GM19351 (cell line): ENCODE data around the gene SP8.
A peak's percentile ranks its signal among the peaks of the same experiment; 100 is the strongest.
"Not testable (repeated sequence)": the region's sequence is repeated elsewhere in the genome, so short reads cannot be mapped to it uniquely, and the experiment has no call there.

Experiments
- ATAC-seq: cut with Tn5 transposase; IDR thresholded peaks from one replicate; pipeline ENCODE4 v1.9.1; 2021; ENCODE audit warnings: mild to moderate bottlenecking, moderate library complexity; ENCODE audit not compliant: unreplicated experiment

The SP8 gene

GRCh38 chr7:20786779-20787659 lies at the start of gene SP8:
SP8 (minus strand) TSS chr7:20786886; CDS start chr7:20786798, 88 bp downstream.
- no peak for ATAC-seq

- ATAC-seq: not testable (repeated sequence)
Observed at GRCh38 chr7:20836424-20836823, 49.7 kb upstream of the SP8 start.

- no peak for ATAC-seq
Observed at GRCh38 chr7:20835111-20835750, 48.5 kb upstream of the SP8 start.

GRCh38 chr7:20834656-20835055 lies 48.0 kb upstream of the SP8 start:
- no peak for ATAC-seq

- no peak for ATAC-seq
Observed at GRCh38 chr7:20831956-20832355, 45.3 kb upstream of the SP8 start.

- no peak for ATAC-seq
Observed at GRCh38 chr7:20831451-20831850, 44.8 kb upstream of the SP8 start.

DNA sequence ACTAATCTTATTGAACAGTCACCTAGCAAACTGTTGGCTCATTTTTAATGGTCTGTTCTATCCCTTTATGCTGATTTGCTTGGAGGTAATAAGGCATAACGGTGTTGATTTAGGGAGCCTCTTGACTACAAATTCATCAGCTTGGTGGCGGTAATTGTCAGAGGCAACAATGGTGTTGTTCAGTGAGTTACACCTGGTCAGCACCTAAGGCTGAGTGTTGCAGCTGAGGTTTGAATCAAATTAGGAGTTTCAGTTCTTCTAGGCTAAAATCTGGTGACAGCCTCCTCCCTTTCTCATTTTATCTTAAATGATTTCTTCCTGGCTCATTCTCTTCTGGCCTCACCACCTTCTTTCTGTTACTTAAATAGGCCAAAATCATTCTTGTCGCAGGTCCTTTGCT lies 42.3 kb upstream of the SP8 start:
- ATAC-seq: no peak

DNA sequence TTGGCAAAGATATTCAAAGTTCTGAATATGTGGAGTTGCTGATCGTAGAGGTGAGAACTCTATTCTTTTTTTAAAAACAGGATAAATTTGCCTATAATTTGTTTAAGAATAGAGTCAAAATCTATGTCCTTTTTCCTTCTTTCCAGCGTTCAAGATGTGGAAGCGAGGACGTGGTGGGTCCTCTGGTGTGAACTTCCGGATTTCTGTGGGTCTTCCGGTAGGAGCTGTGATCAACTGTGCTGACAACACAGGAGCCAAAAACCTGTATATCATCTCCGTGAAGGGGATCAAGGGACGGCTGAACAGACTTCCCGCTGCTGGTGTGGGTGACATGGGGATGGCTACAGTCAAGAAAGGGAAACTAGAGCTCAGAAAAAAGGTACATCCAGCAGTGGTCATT lies 40.5 kb upstream of the SP8 start:
- no peak for ATAC-seq

DNA sequence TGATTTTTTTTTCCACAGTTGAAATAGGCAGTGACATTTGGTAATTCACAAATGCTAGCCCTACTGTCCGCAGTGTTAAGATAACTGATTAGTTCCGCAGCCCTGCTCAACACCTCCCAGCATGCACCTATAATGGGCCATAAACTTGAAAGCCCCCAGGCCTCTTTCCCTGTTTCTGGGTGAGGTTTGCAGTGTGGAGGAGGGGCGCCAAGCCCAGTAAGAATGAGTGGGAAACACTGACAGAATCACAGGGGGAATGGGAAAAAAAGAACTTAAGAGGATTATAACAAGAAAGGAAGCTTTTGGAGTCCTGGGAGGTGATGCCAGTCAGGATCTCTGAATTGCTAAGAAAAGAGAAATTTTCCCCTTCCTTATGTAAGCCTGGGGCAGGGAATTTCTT lies 39.6 kb upstream of the SP8 start:
- ATAC-seq: no peak

DNA sequence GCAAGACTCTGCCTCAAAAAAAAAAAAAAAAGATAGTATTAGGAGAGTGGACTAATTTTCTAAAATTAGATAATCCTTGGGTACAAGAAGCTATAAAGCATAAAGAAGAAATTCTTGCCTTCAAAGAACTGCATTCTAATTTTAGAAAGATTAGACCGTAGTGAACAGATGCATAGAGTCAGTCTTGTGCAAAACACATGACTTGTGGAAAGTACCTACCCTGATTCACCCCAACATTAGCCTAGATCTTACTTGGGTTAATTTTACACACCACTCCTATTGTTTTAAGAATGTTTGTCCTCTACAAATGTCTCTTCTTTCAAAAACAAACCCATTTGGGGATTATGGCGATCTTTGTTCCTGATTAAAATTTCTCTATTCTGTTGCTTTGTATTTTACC lies 38.9 kb upstream of the SP8 start:
- no peak for ATAC-seq

DNA sequence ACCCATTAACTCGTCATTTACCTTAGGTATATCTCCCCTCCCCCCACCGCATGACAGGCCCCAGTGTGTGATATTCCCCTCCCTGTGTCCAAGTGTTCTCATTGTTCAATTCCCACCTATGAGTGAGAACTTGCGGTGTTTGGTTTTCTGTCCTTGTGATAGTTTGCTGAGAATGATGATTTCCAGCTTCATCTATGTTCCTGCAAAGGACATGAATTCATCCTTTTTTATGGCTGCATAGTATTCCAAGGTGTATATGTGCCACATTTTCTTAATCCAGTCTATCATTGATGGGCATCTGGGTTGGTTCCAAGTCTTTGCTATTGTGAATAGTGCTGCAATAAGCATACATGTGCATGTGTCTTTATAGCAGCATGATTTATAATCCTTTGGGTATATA lies 34.7 kb upstream of the SP8 start:
- ATAC-seq: not testable (repeated sequence)

DNA sequence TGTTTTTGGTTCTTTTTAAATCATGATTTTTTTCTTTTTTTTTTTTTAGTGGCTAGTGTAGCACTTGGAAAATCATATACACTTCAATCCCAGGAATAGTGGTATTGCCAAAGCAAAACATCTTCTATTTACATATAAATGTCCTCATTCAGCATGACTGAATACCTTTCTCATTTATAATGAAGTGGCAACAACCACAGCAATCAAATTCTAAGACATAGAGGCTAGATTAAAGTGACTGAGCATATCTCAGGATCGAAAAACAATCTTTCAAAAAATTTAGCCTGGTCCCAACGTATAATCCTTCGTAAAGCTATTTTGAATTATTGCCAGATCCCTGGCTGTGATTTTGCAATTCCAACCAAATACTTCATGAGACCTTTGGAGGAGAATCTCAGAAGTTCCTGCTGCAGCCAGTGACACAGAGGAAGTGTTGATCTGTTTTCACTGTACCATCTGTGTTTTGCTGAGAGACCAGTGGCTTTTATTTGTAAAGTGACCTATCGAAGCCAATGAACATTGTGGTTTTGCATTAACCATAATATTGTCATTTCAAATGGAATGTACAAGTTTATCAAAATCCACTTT lies 29.8 kb upstream of the SP8 start:
- ATAC-seq: no peak

GRCh38 chr7:20804345-20804744 lies 17.7 kb upstream of the SP8 start:
- no peak for ATAC-seq

DNA sequence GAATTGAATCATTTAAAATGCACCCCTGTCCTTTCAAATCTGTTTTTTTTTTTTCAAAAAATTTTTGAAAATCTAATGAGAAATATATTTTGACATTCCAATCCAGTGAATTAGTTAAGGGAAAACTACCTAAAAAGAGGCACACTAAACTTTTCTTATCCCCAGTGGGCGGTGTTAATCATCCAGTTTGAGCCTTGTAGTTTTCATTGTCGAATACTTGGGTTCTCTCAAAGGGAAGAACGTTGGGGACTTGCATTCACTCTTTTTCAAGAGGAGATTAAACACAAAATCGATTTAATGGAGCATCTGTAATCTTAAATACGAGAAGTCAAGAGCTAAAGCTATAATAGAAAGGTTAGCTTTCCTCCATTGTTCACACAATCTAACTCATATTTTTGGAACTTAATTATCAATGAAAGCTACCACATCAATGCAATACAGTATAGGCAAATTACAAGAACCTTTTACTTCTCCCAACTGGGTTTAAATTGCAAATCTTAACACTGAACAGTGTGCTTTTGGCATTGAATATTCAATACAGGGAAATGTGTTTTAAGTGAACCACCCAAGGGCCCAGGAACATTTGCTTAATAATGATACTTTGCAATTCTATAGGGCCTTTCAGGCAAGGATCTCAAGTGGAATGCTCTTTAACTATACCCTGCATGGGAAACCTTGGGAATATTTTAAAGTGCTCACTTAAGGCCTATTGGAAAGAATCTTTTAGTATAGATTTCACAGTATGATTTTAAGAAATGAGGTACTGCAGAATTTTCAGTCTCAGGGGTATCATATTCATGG lies 13.1 kb upstream of the SP8 start:
- ATAC-seq: no peak

DNA sequence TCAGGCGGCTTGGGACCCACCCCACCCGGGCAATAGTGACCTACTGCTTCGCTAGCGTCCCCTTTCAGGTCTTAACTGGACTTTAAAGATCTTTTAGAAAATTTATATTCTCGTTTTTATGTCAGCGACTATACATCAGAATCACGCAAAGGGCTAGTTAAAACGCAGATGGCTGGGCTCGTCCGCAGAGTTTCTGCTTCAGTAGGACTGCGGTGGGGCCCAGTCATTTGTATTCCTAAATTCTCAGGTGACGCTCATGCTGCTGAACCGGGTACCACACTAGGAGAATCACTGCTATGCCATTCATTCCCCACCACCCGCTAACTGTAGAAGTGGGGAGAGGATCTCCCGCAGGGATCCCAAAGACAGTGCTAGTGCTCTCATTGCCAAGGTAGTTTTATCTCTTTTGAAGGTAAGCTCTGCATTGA lies 12.0 kb upstream of the SP8 start:
- no peak for ATAC-seq

DNA sequence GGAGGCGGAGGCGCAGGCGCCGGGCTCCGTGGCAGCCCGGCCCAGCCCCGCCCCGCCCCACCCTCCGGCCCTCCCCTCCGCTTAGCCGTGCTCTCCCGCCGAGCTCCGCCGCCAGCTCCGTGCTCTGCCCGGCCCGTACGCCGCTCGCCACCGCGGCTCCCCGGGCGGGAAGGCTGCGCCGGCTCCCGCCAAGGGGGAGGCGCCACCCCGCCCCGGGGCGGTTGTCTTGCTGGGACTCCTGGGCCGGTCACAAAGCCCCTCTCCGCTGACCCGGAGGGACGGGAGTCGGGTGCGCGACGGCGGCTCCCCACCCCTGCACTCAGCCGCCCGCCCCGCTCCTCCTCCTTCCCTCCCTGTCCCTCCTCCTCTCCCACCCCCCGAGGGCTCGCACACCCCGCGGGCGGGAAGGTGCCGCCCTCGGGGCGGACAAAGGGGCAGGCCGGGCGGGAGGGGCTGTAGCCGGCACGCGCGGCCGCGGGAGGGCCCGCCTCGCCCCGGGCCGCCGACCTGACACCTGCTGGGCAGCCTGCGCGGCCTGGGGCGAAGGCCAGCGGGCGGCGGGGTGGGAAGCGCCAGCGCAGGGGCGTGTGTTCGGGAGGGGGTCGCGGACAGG lies 11.5 kb upstream of the SP8 start:
- peak; percentile 81 for ATAC-seq

GRCh38 chr7:20797462-20798080 lies 10.9 kb upstream of the SP8 start:
- ATAC-seq: peak; percentile 62

GRCh38 chr7:20797042-20797461 lies 10.4 kb upstream of the SP8 start:
- no peak for ATAC-seq

DNA sequence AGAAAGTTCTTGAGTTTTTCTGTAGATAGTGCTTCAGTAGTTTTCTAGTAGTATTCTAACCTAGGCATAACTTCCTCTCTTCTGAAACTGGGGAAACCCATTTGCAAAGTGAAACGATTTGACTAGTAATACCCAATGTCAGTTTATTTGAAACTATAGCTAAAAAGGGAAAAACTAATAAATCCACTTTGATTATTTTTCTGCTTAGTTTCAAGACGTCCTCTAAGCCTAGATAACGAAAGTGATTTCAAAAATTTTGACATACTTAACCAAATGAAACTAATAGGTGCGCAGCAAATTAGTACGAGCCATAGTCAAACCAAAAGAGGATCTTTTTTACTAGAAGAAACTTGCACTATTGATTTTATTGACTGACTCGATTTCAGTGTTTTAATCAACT lies 9.8 kb upstream of the SP8 start:
- ATAC-seq: peak; percentile 24

DNA sequence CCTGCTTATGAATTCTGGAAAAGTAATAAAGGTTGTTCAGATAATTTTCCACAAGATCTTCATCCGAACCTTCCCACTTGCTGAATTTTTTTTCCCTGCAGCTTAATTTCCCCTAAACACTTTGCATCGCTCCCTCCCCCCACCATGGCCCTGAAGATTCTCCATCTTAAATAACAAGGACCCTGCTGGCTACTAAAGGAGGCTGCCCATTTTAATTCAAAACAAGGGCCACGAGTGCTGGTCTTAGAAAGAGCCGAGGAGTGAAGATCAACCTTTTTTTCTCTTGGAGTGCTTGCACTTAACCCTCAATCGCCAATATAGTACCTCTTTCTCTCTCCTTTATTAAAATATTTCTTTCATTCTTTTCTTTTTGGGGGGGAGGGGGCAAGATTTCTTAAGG lies 9.2 kb upstream of the SP8 start:
- no peak for ATAC-seq
